GM12865 (cell line): Measurements from ENCODE around the gene COG6.

Source experiments
- DNase-seq: peaks from one replicate; pipeline ENCODE4 v3.0.0; 2010; ENCODE audit warnings: low read depth
- H3K4me3 ChIP-seq: 2 replicates; pipeline ENCODE4 v1.5.1; 2011; ENCODE audit warnings: mild to moderate bottlenecking, low read depth, low read length, control low read depth
- TF ChIP-seq, protein P1 (sequence below): IDR thresholded peaks from 2 replicates; pipeline ENCODE4 v1.5.1; 2011; ENCODE audit warnings: low read length, control low read depth, low read depth, inconsistent platforms; ENCODE audit not compliant: insufficient read depth; ENCODE audit errors: missing control alignments

COG6 gene

DNA sequence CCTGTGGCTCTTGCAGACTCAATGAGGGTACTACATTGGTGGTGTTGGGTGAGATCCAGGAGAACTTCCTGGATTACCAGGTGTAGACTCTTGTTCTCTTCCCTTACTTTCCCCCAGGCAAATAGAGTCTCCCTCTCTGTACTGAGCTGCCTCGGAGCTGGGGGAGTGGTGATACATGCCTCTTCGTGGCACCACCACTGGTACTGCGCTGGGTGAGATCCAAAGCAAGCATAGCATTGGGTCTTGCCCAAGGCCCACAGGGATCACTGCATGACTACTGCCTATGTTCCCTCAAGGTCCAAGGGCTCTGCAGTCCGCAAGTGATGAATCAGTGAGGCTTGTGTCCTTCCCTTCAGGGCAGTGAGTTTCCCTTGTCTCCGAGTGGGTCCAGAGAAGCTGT is 81.6 kb downstream of the COG6 start:
- no peak for DNase-seq
- no peak overlapping the region for H3K4me3 ChIP-seq
- TF ChIP-seq, protein P1, sequence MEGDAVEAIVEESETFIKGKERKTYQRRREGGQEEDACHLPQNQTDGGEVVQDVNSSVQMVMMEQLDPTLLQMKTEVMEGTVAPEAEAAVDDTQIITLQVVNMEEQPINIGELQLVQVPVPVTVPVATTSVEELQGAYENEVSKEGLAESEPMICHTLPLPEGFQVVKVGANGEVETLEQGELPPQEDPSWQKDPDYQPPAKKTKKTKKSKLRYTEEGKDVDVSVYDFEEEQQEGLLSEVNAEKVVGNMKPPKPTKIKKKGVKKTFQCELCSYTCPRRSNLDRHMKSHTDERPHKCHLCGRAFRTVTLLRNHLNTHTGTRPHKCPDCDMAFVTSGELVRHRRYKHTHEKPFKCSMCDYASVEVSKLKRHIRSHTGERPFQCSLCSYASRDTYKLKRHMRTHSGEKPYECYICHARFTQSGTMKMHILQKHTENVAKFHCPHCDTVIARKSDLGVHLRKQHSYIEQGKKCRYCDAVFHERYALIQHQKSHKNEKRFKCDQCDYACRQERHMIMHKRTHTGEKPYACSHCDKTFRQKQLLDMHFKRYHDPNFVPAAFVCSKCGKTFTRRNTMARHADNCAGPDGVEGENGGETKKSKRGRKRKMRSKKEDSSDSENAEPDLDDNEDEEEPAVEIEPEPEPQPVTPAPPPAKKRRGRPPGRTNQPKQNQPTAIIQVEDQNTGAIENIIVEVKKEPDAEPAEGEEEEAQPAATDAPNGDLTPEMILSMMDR, result no peak

DNA sequence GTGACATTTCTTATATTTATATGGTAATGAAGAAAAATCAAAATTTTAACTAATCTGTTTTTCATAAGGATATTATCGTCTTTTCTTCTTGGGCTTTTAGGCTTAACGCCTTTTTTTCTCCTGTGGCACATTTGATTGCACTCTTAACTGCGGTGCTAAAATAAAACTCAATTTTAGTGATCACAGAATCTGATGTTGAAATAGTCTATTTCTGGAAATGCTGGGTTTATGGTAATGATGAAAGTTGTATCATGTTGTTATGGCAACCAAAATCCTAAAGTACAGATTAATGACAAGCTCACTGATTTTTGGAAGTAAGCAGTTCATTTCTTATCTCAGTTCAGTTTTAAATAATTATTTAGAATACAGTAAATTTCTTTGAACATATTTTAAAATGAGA is 85.3 kb downstream of the COG6 start:
- H3K4me3 ChIP-seq, result no peak overlapping the region
- TF ChIP-seq, protein P1, result no peak
- DNase-seq, result no peak

DNA sequence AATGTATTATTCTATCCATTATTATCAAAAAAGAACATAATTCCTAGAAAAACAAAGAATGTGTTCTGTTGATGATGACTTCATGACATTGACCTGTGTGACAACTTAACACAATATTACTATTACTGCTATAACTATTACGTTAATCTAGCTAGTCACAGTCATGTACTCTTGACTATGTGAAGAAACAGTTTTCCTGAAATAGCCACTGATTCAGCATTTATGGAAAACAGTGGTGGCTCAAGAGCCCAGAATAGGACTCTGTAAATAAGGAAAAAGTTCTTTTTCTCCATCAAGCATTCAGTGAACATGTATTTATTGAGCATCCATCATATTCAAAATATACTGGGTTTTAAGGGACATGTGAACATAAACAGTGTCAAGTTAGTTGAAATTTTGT is 93.5 kb downstream of the COG6 start:
- no peak for DNase-seq
- TF ChIP-seq, protein P1, result no peak
- H3K4me3 ChIP-seq, result no peak overlapping the region

DNA sequence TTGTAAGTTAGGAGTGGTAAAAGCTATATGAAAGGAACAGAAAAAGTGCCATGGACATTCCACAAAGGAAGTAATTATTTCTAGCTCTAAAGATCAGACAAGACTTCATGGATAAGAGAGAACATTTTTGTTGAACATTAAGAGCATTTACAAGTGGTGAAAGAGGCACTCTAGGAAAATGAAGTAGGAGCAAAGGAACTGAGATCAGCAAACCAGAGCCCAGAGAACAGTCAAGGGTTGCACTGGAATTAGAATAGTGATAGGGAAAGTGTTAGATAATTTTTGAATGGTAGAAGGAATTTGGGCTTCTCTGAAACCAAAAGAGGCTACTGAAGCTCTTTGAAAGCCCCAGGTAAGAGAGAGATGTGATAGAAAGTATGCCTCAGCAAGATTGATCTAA is 94.1 kb downstream of the COG6 start:
- TF ChIP-seq, protein P1, result no peak
- no peak for DNase-seq

DNA sequence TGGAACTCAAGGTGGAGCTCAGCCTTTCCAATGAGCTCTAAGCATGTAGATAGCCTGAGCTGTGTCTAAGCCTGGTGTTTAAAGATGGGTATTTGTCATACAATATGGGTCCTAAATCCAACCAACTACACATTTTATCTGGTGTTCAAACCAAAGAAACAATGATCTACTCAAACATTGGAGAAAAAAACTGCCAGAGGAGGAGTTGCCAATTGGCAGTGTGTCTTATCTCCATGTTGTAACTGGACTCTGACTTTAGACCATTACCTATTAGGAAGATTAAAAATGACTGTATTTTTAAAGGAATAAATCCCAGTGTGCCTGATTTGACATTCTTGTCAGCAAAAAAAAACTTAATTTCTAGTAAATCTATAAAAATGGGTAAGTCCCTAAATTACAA is 96.3 kb downstream of the COG6 start:
- TF ChIP-seq, protein P1, result no peak
- no peak for DNase-seq
- no peak overlapping the region for H3K4me3 ChIP-seq

More for the DNA sequence above, 94.1 kb downstream of the COG6 start:
- no peak overlapping the region for H3K4me3 ChIP-seq

DNA sequence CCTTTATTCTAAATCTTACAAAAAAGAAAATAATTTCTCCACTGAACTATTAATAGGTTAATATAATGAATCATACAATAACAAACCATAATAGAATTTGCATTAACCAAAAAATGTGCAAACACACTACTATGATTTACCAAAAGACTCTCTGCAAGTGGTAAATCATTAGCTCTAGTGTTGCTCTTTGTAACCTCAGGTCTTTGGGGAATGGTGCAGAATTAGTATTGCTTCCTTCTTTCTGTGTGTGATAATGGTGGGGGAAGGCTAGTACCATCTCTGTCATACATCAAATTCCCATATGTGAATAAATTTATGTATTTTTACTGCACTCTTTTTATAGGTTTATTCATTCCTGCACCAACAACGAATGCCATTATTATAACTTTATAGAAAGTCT is 105.1 kb downstream of the COG6 start:
- no peak for DNase-seq
- no peak overlapping the region for H3K4me3 ChIP-seq
- TF ChIP-seq, protein P1, result no peak

DNA sequence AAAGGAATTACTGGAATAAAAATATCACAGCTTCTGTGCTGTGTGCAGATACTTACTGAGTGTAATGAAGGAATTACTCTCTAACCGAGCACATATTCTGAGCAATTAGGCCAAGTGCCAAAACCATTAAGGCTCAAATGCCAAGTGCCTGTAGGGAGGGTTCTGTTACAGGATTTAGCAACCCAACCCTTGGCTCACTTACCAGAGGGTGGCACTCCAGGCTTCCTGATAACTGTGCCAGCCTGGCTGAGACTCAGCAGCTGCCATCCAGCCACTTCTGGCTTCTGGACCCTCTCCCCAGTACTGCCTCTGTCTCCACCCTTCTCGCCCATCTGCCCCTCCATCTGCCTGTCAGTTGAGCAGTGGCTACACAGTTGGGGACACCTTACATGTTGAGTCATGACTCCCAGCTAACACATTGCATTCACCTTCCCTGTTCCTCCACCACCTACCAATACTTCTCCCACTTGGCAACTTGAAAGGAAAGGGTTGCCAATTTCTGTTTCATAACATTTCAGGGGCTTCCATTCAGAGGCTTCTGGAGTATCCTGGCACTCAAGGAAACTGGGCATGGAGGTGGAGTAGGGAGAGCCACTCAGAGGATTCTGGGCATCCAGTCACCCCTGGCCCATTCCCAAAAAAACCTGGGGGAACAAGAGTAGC is 110.5 kb downstream of the COG6 start:
- H3K4me3 ChIP-seq, result no peak overlapping the region
- TF ChIP-seq, protein P1, result peak; percentile 29
- peak; percentile 34 for DNase-seq
